ENCODE data around the gene CPVL.

Gene CPVL

GRCh38 chr7:28998105-28998504, 148.2 kb downstream of the CPVL start:
- no peak for DNase-seq

- no peak for DNase-seq
These were observed 149.5 kb downstream of the CPVL start for GRCh38 chr7:28996836-28997235.

- DNase-seq, result no peak
These were observed 153.0 kb downstream of the CPVL start for GRCh38 chr7:28993371-28993770.

GRCh38 chr7:28992798-28993197, 153.5 kb downstream of the CPVL start:
- no peak for DNase-seq

GRCh38 chr7:28990200-28990960, 156.0 kb downstream of the CPVL start:
- no peak for DNase-seq

GRCh38 chr7:28989211-28989980, 156.9 kb downstream of the CPVL start:
- DNase-seq, result no peak

- DNase-seq, result no peak
These were observed 157.5 kb downstream of the CPVL start for GRCh38 chr7:28988810-28989209.

GRCh38 chr7:28988091-28988490, 158.2 kb downstream of the CPVL start:
- DNase-seq, result no peak

- DNase-seq, result no peak
These were observed 159.6 kb downstream of the CPVL start for GRCh38 chr7:28986765-28987110.

GRCh38 chr7:28986028-28986764, 160.1 kb downstream of the CPVL start:
- DNase-seq, result no peak

- no peak for DNase-seq
These were observed 161.7 kb downstream of the CPVL start for GRCh38 chr7:28984631-28985030.

GRCh38 chr7:28984217-28984616, 162.1 kb downstream of the CPVL start:
- DNase-seq, result no peak

- DNase-seq, result no peak
These were observed 162.7 kb downstream of the CPVL start for GRCh38 chr7:28983396-28984190.

- DNase-seq, result no peak
These were observed 165.2 kb downstream of the CPVL start for GRCh38 chr7:28981161-28981465.

- DNase-seq, result no peak
These were observed 165.7 kb downstream of the CPVL start for GRCh38 chr7:28980451-28981160.

- DNase-seq, result no peak
These were observed 166.6 kb downstream of the CPVL start for GRCh38 chr7:28979776-28980175.

- DNase-seq, result no peak
These were observed 168.5 kb downstream of the CPVL start for GRCh38 chr7:28977881-28978280.

- no peak for DNase-seq
These were observed 170.3 kb downstream of the CPVL start for GRCh38 chr7:28976022-28976421.

GRCh38 chr7:28973591-28973990, 172.7 kb downstream of the CPVL start:
- DNase-seq, result no peak

GRCh38 chr7:28964056-28964455, 182.3 kb downstream of the CPVL start:
- DNase-seq, result no peak

GRCh38 chr7:28961972-28962371, 184.4 kb downstream of the CPVL start:
- DNase-seq, result no peak

- DNase-seq, result no peak
These were observed 186.1 kb downstream of the CPVL start for GRCh38 chr7:28960071-28960840.

All from activated T-cell treated with anti-CD3 and anti-CD28 coated beads, Interleukin-2, amount 50 U/mL, for 1 hour (primary cell).